ENCODE data around the gene RALY. TPM values are rescaled to one million over a fixed set of nuclear protein-coding genes. Genes with fewer than 3 reads are reported as not detected.
A peak's percentile ranks its signal among the peaks of the same experiment; 100 is the strongest.

RALY gene
- total RNA-seq, 1 donor from 2014 or later, result 116 TPM

DNA sequence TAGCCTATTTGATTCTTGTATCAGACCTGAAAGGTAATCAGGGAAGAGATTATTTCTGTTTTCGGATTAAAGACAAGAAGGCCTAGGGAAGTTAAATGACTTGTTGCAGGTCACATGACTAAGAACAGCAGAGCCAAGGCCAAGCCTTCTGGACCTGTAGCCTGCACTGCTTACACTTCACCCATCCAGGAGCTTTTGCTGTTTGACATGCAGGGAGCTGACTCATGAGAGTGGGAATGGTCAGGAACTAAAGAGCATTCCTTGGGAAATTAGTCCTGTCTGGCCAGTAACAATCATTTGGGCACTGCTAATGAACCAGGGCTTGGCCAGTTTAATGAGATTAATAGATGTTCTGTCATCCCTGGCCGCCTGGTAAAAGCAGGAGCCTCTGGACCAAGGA, 71.5 kb downstream of the RALY start:
- ATAC-seq (ENCODE audit: low read depth) (no peak), DNase-seq (no peak)
- no peaks in the 10 kb centered on the region for H3K9me3 Mint-ChIP-seq
- H3K27me3 Mint-ChIP-seq, result no peaks in the 10 kb centered on the region
- ChIA-PET CTCF (no interaction called here), POLR2A (interaction anchor here (1.3 kb wide), 1 partner anchor 47 kb away, joined by 3 read pairs; the partner anchor contains the start of gene EIF2S2)
- TF ChIP-seq, protein P1, sequence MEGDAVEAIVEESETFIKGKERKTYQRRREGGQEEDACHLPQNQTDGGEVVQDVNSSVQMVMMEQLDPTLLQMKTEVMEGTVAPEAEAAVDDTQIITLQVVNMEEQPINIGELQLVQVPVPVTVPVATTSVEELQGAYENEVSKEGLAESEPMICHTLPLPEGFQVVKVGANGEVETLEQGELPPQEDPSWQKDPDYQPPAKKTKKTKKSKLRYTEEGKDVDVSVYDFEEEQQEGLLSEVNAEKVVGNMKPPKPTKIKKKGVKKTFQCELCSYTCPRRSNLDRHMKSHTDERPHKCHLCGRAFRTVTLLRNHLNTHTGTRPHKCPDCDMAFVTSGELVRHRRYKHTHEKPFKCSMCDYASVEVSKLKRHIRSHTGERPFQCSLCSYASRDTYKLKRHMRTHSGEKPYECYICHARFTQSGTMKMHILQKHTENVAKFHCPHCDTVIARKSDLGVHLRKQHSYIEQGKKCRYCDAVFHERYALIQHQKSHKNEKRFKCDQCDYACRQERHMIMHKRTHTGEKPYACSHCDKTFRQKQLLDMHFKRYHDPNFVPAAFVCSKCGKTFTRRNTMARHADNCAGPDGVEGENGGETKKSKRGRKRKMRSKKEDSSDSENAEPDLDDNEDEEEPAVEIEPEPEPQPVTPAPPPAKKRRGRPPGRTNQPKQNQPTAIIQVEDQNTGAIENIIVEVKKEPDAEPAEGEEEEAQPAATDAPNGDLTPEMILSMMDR (IDR thresholded peaks at IDR 0.05), result no peak
- no peak overlapping the region for H3K27ac Mint-ChIP-seq
- no peak overlapping the region for H3K4me3 Mint-ChIP-seq
- intact Hi-C loops (cut with micrococcal nuclease), result no loop called here
- peaks cover 37% of the 10 kb centered on the region for H3K4me1 Mint-ChIP-seq
- H3K36me3 Mint-ChIP-seq (ENCODE audit: low read depth), result peaks cover 24% of the 10 kb centered on the region

DNA sequence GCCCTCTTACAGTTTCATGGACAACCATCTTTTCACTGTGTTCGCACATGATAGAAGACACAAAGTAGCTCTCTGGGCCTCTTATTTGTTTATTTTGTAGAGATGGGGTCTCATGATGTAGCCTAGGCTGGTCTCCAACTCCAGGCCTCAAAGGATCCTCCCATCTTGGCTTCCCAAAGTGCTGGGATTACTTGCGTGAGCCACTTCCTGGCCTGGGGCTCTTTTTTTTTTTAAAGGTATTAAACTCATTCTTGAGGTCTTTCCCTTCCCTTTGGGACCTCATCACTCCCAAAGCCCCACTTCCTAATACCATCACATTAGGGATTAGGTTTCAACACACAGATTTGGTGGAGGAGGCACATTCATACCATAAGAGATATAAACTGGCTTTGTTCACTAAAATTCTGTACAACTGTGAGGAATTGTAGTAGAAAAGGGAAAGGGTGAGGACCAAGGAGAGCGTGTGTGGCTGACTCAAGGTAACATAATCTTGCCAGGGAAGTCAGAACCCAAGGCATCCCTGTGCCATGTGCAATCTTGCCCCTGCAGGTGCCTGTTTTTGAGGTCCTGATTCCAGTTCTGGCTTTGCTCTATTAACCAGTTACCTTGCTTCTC, 72.9 kb downstream of the RALY start:
- no peak for ATAC-seq (ENCODE audit: low read depth)
- no peak overlapping the region for H3K27ac Mint-ChIP-seq
- no peaks in the 10 kb centered on the region for H3K9me3 Mint-ChIP-seq
- DNase-seq, result no peak
- CTCF ChIA-PET, result no interaction called here
- POLR2A ChIA-PET, result no interaction called here
- no peaks in the 10 kb centered on the region for H3K27me3 Mint-ChIP-seq
- intact Hi-C loops (cut with micrococcal nuclease), result no loop called here
- H3K36me3 Mint-ChIP-seq (ENCODE audit: low read depth), result peaks cover 22% of the 10 kb centered on the region
- TF ChIP-seq, protein P1 (IDR thresholded peaks at IDR 0.05), result no peak
- peaks cover 27% of the 10 kb centered on the region for H3K4me1 Mint-ChIP-seq
- H3K4me3 Mint-ChIP-seq, result no peak overlapping the region

GRCh38 chr20:34068001-34068400, 74.3 kb downstream of the RALY start:
- H3K36me3 Mint-ChIP-seq (ENCODE audit: low read depth), result peaks cover 33% of the 10 kb centered on the region
- no peak overlapping the region for H3K27ac Mint-ChIP-seq
- H3K9me3 Mint-ChIP-seq, result no peaks in the 10 kb centered on the region
- ChIA-PET CTCF (interaction anchor here (0.8 to 3.6 kb wide), 8 partner anchors 9 to 274 kb away, joined by 3 to 27 read pairs (median 7); no protein-coding TSS in a partner anchor), POLR2A (no interaction called here)
- intact Hi-C loops (cut with micrococcal nuclease), result no loop called here
- TF ChIP-seq, protein P1 (IDR thresholded peaks at IDR 0.05), result no peak
- no peak overlapping the region for H3K4me3 Mint-ChIP-seq
- peaks cover 24% of the 10 kb centered on the region for H3K4me1 Mint-ChIP-seq
- ATAC-seq (ENCODE audit: low read depth) (no peak), DNase-seq (no peak)
- no peaks in the 10 kb centered on the region for H3K27me3 Mint-ChIP-seq

DNA sequence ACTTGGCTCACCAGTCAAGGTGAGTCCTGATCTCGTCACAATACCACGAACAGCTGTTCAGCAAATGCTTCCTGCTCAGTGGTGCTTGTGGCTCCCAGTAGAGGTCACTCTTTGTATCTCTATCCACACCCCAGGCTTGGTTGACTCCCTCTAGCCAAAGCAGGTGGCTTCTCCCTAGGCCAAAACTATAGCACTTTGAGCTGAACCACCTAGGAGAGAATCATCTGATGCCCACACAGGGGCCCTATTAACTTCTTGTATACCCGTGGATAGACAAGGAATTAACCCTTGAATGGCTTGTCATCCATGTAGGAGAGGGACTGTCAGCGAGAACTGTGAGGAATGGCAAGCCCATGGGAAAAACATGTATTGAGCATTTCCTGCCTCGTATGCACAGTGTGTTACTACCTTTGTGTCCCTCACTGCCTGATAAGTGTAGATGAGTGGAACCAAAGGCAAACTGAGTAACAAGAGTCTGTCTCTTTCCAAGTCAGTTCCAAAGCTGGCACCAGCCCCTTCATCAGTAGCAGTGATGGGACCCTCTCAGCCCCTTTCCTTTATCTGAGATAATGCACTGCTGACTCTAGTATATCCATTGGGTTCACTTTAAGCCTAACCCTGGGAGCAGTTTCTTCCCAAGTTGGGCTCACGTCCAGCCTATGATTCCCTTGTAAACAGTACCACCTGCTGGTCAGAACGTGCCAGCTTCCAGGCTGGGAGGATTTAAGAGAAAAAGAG, 75.8 kb downstream of the RALY start:
- Mint-ChIP-seq H3K4me1 (peaks cover 24% of the 10 kb centered on the region), H3K27ac (peak overlapping the region; percentile 61), H3K27me3 (no peaks in the 10 kb centered on the region), H3K36me3 (ENCODE audit: low read depth) (peaks cover 42% of the 10 kb centered on the region), H3K4me3 (no peak overlapping the region), H3K9me3 (no peaks in the 10 kb centered on the region)
- TF ChIP-seq, protein P1 (IDR thresholded peaks at IDR 0.05), result peak; percentile 36
- ChIA-PET POLR2A (interaction anchor here (1.7 kb wide), 1 partner anchor 154 kb away, joined by 5 read pairs; no protein-coding TSS in a partner anchor), CTCF (interaction anchor here (0.6 to 3.6 kb wide), 20 partner anchors 9 to 492 kb away, joined by 3 to 27 read pairs (median 5); partner anchors contain the start of gene ACTL10)
- ATAC-seq (ENCODE audit: low read depth), result peak; percentile 89
- DNase-seq, result no peak
- intact Hi-C loops (cut with micrococcal nuclease), result loop anchor here (1.0 to 5.0 kb wide), 9 partner anchors 60 to 612 kb away; partner anchors contain the start of gene ACTL10

GRCh38 chr20:34070079-34070439, 76.3 kb downstream of the RALY start:
- H3K27ac Mint-ChIP-seq, result no peak overlapping the region
- H3K36me3 Mint-ChIP-seq (ENCODE audit: low read depth), result peaks cover 37% of the 10 kb centered on the region
- ChIA-PET CTCF (interaction anchor here (0.6 to 3.6 kb wide), 16 partner anchors 8 to 492 kb away, joined by 3 to 27 read pairs (median 6); partner anchors contain the start of gene ACTL10), POLR2A (interaction anchor here (1.7 kb wide), 1 partner anchor 154 kb away, joined by 5 read pairs; no protein-coding TSS in a partner anchor)
- TF ChIP-seq, protein P1 (IDR thresholded peaks at IDR 0.05), result peak; percentile 2
- no peaks in the 10 kb centered on the region for H3K27me3 Mint-ChIP-seq
- intact Hi-C loops (cut with micrococcal nuclease), result loop anchor here (5.0 kb wide), 3 partner anchors 138 to 613 kb away; partner anchors contain the start of gene ACTL10
- no peak overlapping the region for H3K4me3 Mint-ChIP-seq
- H3K4me1 Mint-ChIP-seq, result peaks cover 21% of the 10 kb centered on the region
- ATAC-seq (ENCODE audit: low read depth), result no peak
- no peak for DNase-seq
- H3K9me3 Mint-ChIP-seq, result no peaks in the 10 kb centered on the region

All from activated B cell treated with CpG ODN at 0.5 μM for 24 hours (primary cell).